Heart left ventricle (tissue), 16 donors: ENCODE measurements around the gene IFNGR2. TPM values are rescaled to one million over a fixed set of nuclear protein-coding genes. Genes with fewer than 3 reads are reported as not detected.
"Not testable (repeated sequence)": the region's sequence is repeated elsewhere in the genome, so short reads cannot be mapped to it uniquely, and the experiment has no call there.

Experiments used
- ATAC-seq, 4 donors: fragments of 200-7000 bp; cut with Tn5 transposase; one replicate each; pipeline ENCODE4 v1.9.1; 2020 to 2022; ENCODE audit warnings: moderate library complexity in 4 of 4, mild to moderate bottlenecking in 3 of 4, moderate number of reproducible peaks in 1 of 4
- DNase-seq, 5 donors: peaks; one replicate each; pipeline ENCODE4 v3.0.0-alpha.2; 2020
- H3K27ac ChIP-seq, 12 donors: fragments of 200-600 bp; sonication (generic) in 4 of 12; one replicate each; pipeline versions ENCODE4 v1.5.0 to v1.8.0; 2016 to 2022; ENCODE audit warnings: mild to moderate bottlenecking in 2 of 12
- H3K27me3 ChIP-seq, 9 donors: fragments of 200-600 bp; sonication (generic) in 2 of 9; one replicate each; pipeline versions ENCODE4 v1.5.1 to v1.8.0; 2016 to 2022; ENCODE audit warnings: mild to moderate bottlenecking in 3 of 9
- H3K36me3 ChIP-seq, 9 donors: fragments of 200-600 bp; sonication (generic) in 2 of 9; one replicate each; pipeline versions ENCODE4 v1.5.0 to v1.8.0; 2018 to 2022; ENCODE audit warnings: mild to moderate bottlenecking in 2 of 9
- H3K4me1 ChIP-seq, 12 donors: fragments of 200-600 bp; sonication (generic) in 4 of 12; one replicate each; pipeline versions ENCODE4 v1.5.0 to v1.8.0; 2016 to 2022; ENCODE audit warnings: mild to moderate bottlenecking in 3 of 12
- H3K4me3 ChIP-seq, 12 donors: fragments of 200-600 bp; sonication (generic) in 4 of 12; one replicate each; pipeline versions ENCODE4 v1.5.0 to v1.8.0; 2017 to 2022; ENCODE audit warnings: mild to moderate bottlenecking in 9 of 12, moderate library complexity in 4 of 12
- H3K9me3 ChIP-seq, 12 donors: fragments of 200-600 bp; sonication (generic) in 4 of 12; one replicate each; pipeline versions ENCODE4 v1.5.0 to v1.8.0; 2016 to 2022; ENCODE audit warnings: mild to moderate bottlenecking in 1 of 12
- CTCF ChIP-seq, 12 donors: fragments of 200-600 bp; sonication (generic) in 4 of 12; IDR thresholded peaks; one replicate each; pipeline versions ENCODE4 v1.5.0 to v1.8.0; 2018 to 2022; ENCODE audit warnings: antibody characterized with exemption in 12 of 12, mild to moderate bottlenecking in 5 of 12
- POLR2A ChIP-seq, 2 donors: fragments of 450-650 bp; IDR thresholded peaks; one replicate each; pipeline ENCODE4 v1.6.1; 2017; ENCODE audit warnings: antibody characterized with exemption in 2 of 2, mild to moderate bottlenecking in 2 of 2, moderate library complexity in 2 of 2
- WGBS, 4 donors: extraction: QIAGEN DNeasy Blood & Tissue Kit in 2 of 4; methylation state at CpG; one replicate each; pipeline versions ENCODE4 v1.1.5 to v1.1.7; 2013 to 2018; 5-methylcytosine and 5-hydroxymethylcytosine counted together
- intact Hi-C, 10 donors: fragments of 100-400 bp; cut with DNase I; formaldehyde crosslinking; loops; one replicate each; pipeline versions ENCODE4 v1.11.1 to v1.14.2; 2022
- polyA plus RNA-seq, 2 donors: library from polyadenylated mRNA; stranded (reverse); fragments of 200-250 nt; gene quantifications; one replicate each; pipeline ENCODE4 v1.2.3, GENCODE V29; 2013
- total RNA-seq, 9 donors: library from RNA; depleted of rRNA in 2 of 9; stranded (reverse); fragments of >200 nt in 2 of 9; fragmentation: NEBNext Ultra II Directional in 3 of 9; extraction: Animal tissue kit (Norgen Biotek cat#: 25700) in 3 of 9; gene quantifications; one replicate each; pipeline versions ENCODE4 v1.1.0 to v1.2.4, GENCODE V29; 2016 to 2023
- donor health status: ischemic (EF 13 %, LVEDD 7.1; RV severe dilation, severe dysfunction).
- donor health status: healthy with polysubstance abuse.
- donor health status: DM: no; HTN: yes; CAD: no.
- donor health status: DM: no; HTN: no; CAD: no.
- donor health status: ischemic (EF 25% LVEDD 6.9; RV normal size, moderate dysfunction).
- donor health status: ischemic (EF 25% LVEDD 5.7; RV mildly dilated, moderate dysfunction).
- donor health status: healthy.
- donor health status: DM: yes; HTN: yes; CAD: no.
- donor health status: ischemic (EF 35%, LVEDD 5.7; RV mildly dilated, moderate dysfunction).
- donor health status: nonischemic (EF 11% LVEDD 7.7; RV severe dilation, severe dysfunction).
- donor health status: DM: yes; HTN: yes; CAD: no.
- donor health status: PGD.
- donor health status: ischemic (EF 29% LVEDD 5.4; RV normal size, mild dysfunction).
- donor health status: nonischemic (EF 23%, LVEDD 6.1; RV moderate dilation, normal function).

IFNGR2 gene
- total and polyA plus RNA-seq, 11 donors: 25.1 to 83.3 (median 33.5) TPM

- H3K36me3 ChIP-seq: peaks cover 0 to 49% (median 25%) of the 10 kb centered on the region in 9 donors
- TF ChIP-seq POLR2A (IDR thresholded peaks at IDR 0.05) (no peak), CTCF (IDR thresholded peaks at IDR 0.05) (no peak)
- no peak overlapping the region for H3K4me3 ChIP-seq
- 36 to 68% (median 49%) methylated on average over 2 of the region's 2 CpGs for WGBS, 4 donors
- peaks cover 0 to 26% (median 13%) of the 10 kb centered on the region in 12 donors for H3K4me1 ChIP-seq
- intact Hi-C loops: loop anchor here in 9 of 10 donors (2.0 to 10.0 kb wide), 10 partner anchors 70 to 610 kb away; no protein-coding TSS in a partner anchor
- peak overlapping the region in 5 of 12 donors; percentile 0 to 60 (median 8) for H3K27ac ChIP-seq
- ATAC-seq (no peak), DNase-seq (no peak)
- H3K9me3 ChIP-seq: no peaks in the 10 kb centered on the region
- no peaks in the 10 kb centered on the region for H3K27me3 ChIP-seq
These were observed 41.3 kb downstream of the IFNGR2 start for GRCh38 chr21:33444499-33444898.

GRCh38 chr21:33446620-33447019 is 43.4 kb downstream of the IFNGR2 start:
- not testable (repeated sequence) for H3K9me3 ChIP-seq, ATAC-seq, H3K27me3 ChIP-seq, H3K27ac ChIP-seq, DNase-seq, H3K4me3 ChIP-seq
- WGBS, 4 donors: 94 to 98% (median 97%) methylated on average over 6 of the region's 6 CpGs
- intact Hi-C loops: loop anchor here (2.0 to 10.0 kb wide), 8 partner anchors 72 to 612 kb away; no protein-coding TSS in a partner anchor
- peaks cover 0 to 61% (median 42%) of the 10 kb centered on the region in 9 donors for H3K36me3 ChIP-seq
- H3K4me1 ChIP-seq: peaks cover 0 to 18% (median 12%) of the 10 kb centered on the region in 12 donors

GRCh38 chr21:33449616-33450015 is 46.4 kb downstream of the IFNGR2 start:
- Histone ChIP-seq H3K27me3 (no peaks in the 10 kb centered on the region), H3K4me1 (peaks cover 0 to 17% (median 4%) of the 10 kb centered on the region in 12 donors), H3K36me3 (peaks cover 0 to 80% (median 62%) of the 10 kb centered on the region in 9 donors), H3K9me3 (no peaks in the 10 kb centered on the region), H3K27ac (no peak overlapping the region), H3K4me3 (no peak overlapping the region)
- ATAC-seq (no peak), DNase-seq (no peak)
- WGBS, 4 donors: 80 to 91% (median 88%) methylated on average over 4 of the region's 4 CpGs
- TF ChIP-seq CTCF (IDR thresholded peaks at IDR 0.05) (no peak), POLR2A (IDR thresholded peaks at IDR 0.05) (no peak)
- intact Hi-C loops: loop anchor here (5.0 to 10.0 kb wide), 7 partner anchors 75 to 615 kb away; no protein-coding TSS in a partner anchor

GRCh38 chr21:33451634-33452071 is 48.4 kb downstream of the IFNGR2 start:
- H3K27ac ChIP-seq: no peak overlapping the region
- intact Hi-C loops: no loop called here
- WGBS, 4 donors: 88 to 95% (median 92%) methylated on average over 1 of the region's 1 CpG

More at GRCh38 chr21:33451634-33452071, 48.4 kb downstream of the IFNGR2 start:
- Histone ChIP-seq H3K9me3 (no peaks in the 10 kb centered on the region), H3K36me3 (peaks cover 0 to 91% (median 75%) of the 10 kb centered on the region in 9 donors), H3K27me3 (no peaks in the 10 kb centered on the region), H3K4me3 (no peak overlapping the region), H3K4me1 (peaks cover 0 to 7% (median 0%) of the 10 kb centered on the region in 12 donors)
- ATAC-seq (no peak), DNase-seq (no peak)
- TF ChIP-seq CTCF (IDR thresholded peaks at IDR 0.05): no peak
- TF ChIP-seq POLR2A (IDR thresholded peaks at IDR 0.05): no peak
